Activated naive CD8-positive, alpha-beta T cell treated with anti-CD3 and anti-CD28 coated beads for 36 hours (primary cell): ENCODE results near the gene CAPG. TPM values are rescaled to one million over a fixed set of nuclear protein-coding genes. Genes with fewer than 3 reads are reported as not detected.

Experiments
- total RNA-seq, 2 experiments: library from RNA; stranded (reverse); gene quantifications; one replicate each; pipeline ENCODE4 v1.2.3, GENCODE V29; 2021

The CAPG gene
- total RNA-seq, 2 experiments from 2014 or later = 18.1 to 19.8 TPM

Other genes starting within 250 kb of the CAPG start
- 10 to 100 TPM; 74.9 to 77.2 TPM for gene TGOLN2, start 82.4 kb downstream of the CAPG start, total RNA-seq
- gene RETSAT, start 55.8 kb downstream of the CAPG start, total RNA-seq = 10 to 100 TPM; 21.5 to 23.3 TPM
- 10 to 100 TPM in 1 of 2 experiments, 1 to 10 TPM in 1; 9.8 to 11.3 TPM for gene ELMOD3, start 55.6 kb downstream of the CAPG start, total RNA-seq
- gene SH2D6, start 8.3 kb upstream of the CAPG start, total RNA-seq = 1 to 10 TPM in 1 of 2 experiments, under 1 TPM in 1; 0.74 to 1.2 TPM
- gene MAT2A, start 128.8 kb upstream of the CAPG start, total RNA-seq = 100 to 1,000 TPM; 368 to 384 TPM
- gene GGCX, start 151.1 kb upstream of the CAPG start, total RNA-seq = 10 to 100 TPM; 19.6 to 19.9 TPM
- 10 to 100 TPM; 94.3 to 98.3 TPM for gene VAMP8, start 167.2 kb upstream of the CAPG start, total RNA-seq
- 10 to 100 TPM; 27.9 to 29.3 TPM for gene VAMP5, start 174.1 kb upstream of the CAPG start, total RNA-seq
- gene RNF181, start 185.4 kb upstream of the CAPG start, total RNA-seq = 100 to 1,000 TPM in 1 of 2 experiments, 10 to 100 TPM in 1; 90.9 to 104 TPM
- gene TMEM150A, start 192.3 kb upstream of the CAPG start, total RNA-seq = 1 to 10 TPM; 2.4 to 3.4 TPM
- 10 to 100 TPM; 23.1 to 25.0 TPM for gene C2orf68, start 201.7 kb upstream of the CAPG start, total RNA-seq
- gene USP39, start 205.8 kb upstream of the CAPG start, total RNA-seq = 100 to 1,000 TPM in 1 of 2 experiments, 10 to 100 TPM in 1; 97.9 to 109 TPM